RPMI8226 (cell line): ENCODE data around the gene GNG7.
"Not testable (repeated sequence)": the region's sequence is repeated elsewhere in the genome, so short reads cannot be mapped to it uniquely, and the experiment has no call there.

Experiments
- DNase-seq: peaks from one replicate; pipeline ENCODE4 v3.0.0-alpha.2; 2015

Gene GNG7

GRCh38 chr19:2591537-2592291 lies 110.8 kb downstream of the GNG7 start:
- DNase-seq, result no peak

GRCh38 chr19:2590630-2591399 lies 111.7 kb downstream of the GNG7 start:
- no peak for DNase-seq

GRCh38 chr19:2589441-2589840 lies 113.1 kb downstream of the GNG7 start:
- no peak for DNase-seq

- DNase-seq, result no peak
These were observed 114.3 kb downstream of the GNG7 start for GRCh38 chr19:2588081-2588777.

GRCh38 chr19:2587001-2587719 lies 115.3 kb downstream of the GNG7 start:
- no peak for DNase-seq

- DNase-seq, result no peak
These were observed 116.3 kb downstream of the GNG7 start for GRCh38 chr19:2586196-2586595.

GRCh38 chr19:2584002-2584401 lies 118.5 kb downstream of the GNG7 start:
- DNase-seq, result no peak

- no peak for DNase-seq
These were observed 119.2 kb downstream of the GNG7 start for GRCh38 chr19:2582984-2583956.

GRCh38 chr19:2580396-2580795 lies 122.1 kb downstream of the GNG7 start:
- not testable (repeated sequence) for DNase-seq

GRCh38 chr19:2579678-2580280 lies 122.7 kb downstream of the GNG7 start:
- DNase-seq, result no peak

GRCh38 chr19:2578901-2579677 lies 123.4 kb downstream of the GNG7 start:
- peak; percentile 72 for DNase-seq

GRCh38 chr19:2578391-2578890 lies 124.1 kb downstream of the GNG7 start:
- no peak for DNase-seq

GRCh38 chr19:2577722-2578335 lies 124.7 kb downstream of the GNG7 start:
- no peak for DNase-seq

- DNase-seq, result no peak
These were observed 126.6 kb downstream of the GNG7 start for GRCh38 chr19:2575734-2576481.

- DNase-seq, result no peak
These were observed 127.4 kb downstream of the GNG7 start for GRCh38 chr19:2574971-2575630.

GRCh38 chr19:2574478-2574931 lies 128.0 kb downstream of the GNG7 start:
- DNase-seq, result no peak

GRCh38 chr19:2573916-2574315 lies 128.6 kb downstream of the GNG7 start:
- DNase-seq, result no peak

- not testable (repeated sequence) for DNase-seq
These were observed 130.3 kb downstream of the GNG7 start for GRCh38 chr19:2572152-2572551.
